ENCODE results near the gene NHEJ1.

NHEJ1 gene

DNA sequence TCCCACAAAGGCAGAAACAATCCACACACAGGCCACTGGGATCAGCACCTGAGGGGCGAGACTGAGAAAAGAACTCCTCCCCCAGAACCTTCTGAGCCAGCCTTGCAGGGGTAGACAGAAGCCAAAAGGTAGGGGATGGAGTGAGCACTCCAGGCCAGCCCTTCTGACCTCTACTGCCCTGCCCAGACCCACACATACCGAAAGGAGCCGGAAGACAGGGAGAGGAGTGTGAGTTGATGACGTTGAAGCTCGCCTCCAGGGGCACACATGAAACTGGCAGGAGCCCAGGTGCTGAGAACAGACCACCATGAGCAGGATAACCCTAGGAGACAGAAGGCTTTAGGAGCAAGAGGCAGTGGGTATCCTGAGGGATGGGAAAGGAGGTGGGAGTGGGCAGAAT lies 7.4 kb upstream of the NHEJ1 start:
- DNase-seq (ENCODE audit: low read depth): no peak

DNA sequence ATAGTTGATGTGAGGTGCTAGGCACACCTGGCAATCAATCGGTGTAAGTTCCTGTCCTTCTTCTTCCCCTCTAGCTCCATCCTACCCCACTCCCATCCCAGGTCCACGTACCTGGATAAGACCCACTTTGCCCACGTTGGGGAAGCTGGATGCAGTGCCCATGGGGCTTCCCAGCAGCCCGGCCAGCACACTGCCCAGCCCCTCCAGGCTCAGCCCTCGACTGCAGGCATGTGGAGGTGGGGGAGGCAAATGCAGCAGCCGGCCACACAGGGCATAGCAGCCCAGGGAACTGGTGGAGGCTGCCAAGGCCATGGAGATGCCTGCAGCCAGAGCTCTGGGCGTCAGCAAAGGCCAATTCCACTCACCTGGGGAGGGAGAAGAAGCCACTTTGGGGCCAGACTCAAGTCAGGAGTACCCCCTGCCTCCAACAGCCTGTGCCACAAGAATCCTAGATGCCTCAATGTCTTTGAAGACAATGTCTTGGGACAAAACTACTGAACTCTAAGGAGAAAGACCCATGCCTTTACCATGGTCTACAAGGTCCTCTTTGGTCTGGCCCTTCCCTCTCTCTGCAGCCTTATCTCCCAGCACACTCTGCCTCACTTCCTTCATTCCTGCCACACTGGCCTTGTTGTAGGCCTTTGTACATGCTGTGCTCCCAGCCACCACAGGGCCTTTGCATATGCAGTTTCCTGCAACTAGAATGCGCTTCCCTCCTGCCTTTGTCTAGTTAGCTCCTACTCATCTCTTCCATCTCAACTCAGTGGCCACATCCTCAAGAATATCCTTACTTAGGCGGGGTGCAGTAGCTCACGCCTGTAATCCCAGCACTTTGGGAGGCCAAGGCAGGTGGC lies 4.7 kb upstream of the NHEJ1 start:
- no peak for DNase-seq (ENCODE audit: low read depth)

DNA sequence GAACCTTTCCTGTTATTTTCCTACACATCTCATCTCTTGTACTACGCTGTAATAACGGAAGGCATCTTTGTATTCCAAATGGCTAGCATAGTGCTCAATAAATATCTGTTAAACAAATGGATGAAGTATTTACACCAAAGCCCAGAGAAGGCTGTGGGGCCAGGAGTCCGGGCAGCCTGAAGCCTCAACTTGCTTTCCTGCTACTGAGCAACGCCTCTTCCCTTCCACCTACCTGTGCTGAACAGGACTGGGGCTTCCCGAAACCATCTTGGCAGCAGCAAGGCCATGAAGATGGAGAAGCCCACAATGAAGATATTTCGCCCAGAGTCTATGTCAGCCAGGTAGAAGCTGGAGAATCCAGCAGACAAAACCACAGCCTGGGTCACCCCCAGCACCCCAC lies 2.5 kb upstream of the NHEJ1 start:
- no peak for DNase-seq (ENCODE audit: low read depth)

DNA sequence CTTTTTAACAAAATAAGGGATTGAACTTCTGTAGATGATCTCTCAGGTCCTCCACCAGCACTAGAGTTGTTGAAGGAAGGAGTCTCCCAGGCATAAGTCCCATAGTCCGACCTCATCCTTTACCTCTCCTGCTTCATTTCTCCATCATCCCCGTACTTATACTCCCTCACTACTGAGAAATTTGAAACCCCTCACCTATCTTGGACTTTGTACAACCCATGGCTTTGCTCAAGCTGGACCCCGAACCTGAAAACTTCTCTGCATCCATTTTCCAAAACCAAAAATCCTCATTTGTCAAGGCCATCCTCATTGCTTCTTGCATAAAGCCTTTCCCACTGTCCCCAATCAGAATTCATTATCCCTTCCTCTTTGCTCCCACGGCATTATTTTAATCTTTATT lies 482 bp upstream of the NHEJ1 start:
- DNase-seq (ENCODE audit: low read depth): no peak

DNA sequence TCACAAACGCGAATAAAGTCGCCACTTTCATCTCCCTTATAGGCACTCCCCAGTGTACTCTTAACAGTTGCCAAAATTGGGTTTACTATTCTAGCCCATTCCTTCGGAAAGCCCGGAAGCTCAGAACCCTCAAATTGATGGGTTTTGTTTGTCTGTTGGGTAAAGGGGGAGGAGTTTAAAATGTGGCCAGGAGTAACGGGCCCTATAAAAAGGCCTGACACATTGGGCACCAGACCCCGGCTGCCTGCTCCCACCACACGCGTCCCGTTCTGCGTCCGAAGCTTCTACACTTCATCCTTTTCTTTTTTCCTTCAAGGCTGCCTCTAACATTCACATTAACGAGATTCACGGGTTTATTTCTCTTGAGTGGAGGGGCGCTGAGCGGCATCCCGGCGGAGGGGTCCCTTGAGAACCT lies 837 bp downstream of the NHEJ1 start:
- no peak for DNase-seq (ENCODE audit: low read depth)

DNA sequence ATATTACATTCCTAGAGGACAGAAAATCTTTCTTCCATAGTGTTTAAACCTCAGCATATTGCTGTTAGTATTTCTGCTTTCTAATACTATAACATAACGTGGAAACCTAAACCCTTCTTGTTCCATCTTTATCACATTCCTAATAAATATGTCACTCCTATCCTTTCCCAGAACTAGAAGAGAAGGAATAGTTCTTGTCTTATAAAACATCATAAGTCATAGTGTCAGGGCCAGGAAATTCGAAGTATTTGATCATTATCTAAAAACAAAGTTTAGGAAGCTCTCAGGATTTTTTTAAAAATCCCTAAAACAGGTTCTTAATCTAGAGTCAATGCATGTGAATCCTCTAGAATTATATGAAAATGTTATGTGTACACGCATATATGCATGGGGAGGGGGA lies 2.0 kb downstream of the NHEJ1 start:
- no peak for DNase-seq (ENCODE audit: low read depth)

- no peak for DNase-seq (ENCODE audit: low read depth)
Observed at GRCh38 chr2:219158025-219158424, 2.6 kb downstream of the NHEJ1 start.

DNA sequence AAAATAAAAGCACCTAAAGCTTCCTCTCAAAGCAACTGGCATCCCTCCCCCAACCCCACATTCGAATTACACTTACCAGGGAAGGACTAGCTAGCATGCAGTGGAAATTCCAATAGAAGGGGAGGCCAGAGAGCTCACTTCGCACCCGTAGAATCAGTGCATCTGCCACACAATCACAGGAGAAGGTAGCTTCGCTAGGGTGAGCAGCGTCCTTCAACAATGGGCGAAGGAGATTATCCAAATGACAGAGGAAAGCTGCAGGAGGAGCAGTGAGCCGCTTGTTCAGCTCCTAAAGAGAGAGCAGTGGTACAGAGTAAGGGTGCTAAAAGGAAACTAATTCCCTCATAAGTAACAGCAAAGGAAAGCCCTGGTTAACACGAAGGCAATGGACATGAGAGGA lies 3.2 kb downstream of the NHEJ1 start:
- no peak for DNase-seq (ENCODE audit: low read depth)

GRCh38 chr2:219155054-219155644 lies 5.5 kb downstream of the NHEJ1 start:
- DNase-seq (ENCODE audit: low read depth): peak; percentile 21

- no peak for DNase-seq (ENCODE audit: low read depth)
Observed at GRCh38 chr2:219149667-219150066, 10.9 kb downstream of the NHEJ1 start.

DNA sequence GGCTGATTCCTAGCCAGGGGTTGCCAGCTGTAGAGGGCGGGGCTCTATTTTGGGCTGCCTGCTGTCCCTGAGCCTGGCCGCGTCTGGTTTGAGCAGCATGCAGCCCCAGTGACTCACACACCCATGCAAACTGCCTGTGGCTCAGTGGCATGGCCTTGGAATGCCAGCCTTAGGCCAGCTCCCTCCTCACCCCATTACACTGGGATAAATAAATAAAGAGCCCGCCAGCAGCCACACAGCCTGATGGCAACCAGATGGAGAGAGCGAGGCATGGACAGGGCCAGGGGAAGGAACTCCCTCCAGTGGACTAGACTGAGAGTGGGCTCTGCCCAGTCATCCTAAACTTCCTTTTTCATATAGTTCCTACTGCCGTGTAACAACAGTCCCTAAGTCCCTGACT lies 18.3 kb downstream of the NHEJ1 start:
- no peak for DNase-seq (ENCODE audit: low read depth)

DNA sequence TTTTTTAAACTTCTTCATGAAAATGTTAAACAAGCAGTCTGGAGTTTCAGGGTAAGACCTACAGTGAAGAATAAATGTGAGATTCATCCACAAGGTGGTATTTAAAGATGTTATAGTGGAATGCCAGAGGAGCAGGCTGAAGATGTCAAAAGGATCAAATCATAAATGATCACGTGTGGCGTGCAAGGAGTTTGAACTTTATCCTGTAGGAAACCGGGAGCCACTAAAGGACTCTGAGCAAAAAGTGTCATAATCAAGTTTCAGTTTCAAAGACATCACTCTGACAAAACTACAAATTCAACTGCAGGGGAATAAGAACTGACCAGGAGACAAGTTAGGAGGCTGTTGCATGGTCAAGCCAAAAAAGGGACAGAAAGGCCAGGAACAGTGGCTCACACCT lies 19.9 kb downstream of the NHEJ1 start:
- no peak for DNase-seq (ENCODE audit: low read depth)

GRCh38 chr2:219133976-219134375 lies 26.6 kb downstream of the NHEJ1 start:
- DNase-seq (ENCODE audit: low read depth): no peak

DNA sequence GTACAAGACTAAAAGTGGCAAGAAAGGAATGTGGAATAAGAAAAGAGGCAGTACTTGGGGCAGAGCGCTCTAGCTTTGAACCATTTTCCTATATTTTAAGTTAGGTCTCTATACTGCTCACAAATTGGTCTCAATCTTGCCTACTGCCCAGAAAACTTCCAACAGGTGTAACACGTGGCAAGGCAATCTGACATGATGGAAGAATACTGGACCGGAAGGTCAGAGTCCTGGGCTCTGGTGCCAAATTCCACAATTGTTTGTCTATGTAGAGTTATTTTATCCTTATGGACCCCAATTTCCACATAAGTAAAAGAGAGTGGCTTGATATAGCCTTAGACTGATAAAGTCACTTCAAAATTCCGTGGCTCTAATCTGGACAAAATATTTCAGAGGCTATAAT lies 28.9 kb downstream of the NHEJ1 start:
- no peak for DNase-seq (ENCODE audit: low read depth)

DNA sequence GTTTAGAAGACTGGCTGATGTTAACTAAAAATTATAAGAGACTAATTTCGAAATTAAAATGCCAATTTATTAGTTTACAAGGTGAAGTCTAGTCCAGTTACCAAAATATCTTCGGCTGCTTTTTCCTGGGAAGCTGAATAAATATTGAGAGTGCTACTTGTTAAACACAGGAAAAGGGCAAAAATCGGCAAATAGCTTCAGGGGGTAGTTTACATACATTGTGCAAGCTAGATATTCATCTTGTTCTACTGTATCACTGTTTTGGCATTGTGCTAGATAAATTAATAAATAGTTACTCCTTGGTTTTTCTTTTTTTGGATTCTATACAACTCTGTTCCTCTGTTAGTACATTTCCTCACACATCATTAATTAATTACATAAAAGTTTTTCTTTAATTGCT lies 29.3 kb downstream of the NHEJ1 start:
- no peak for DNase-seq (ENCODE audit: low read depth)

- no peak for DNase-seq (ENCODE audit: low read depth)
Observed at GRCh38 chr2:219129589-219129988, 31.0 kb downstream of the NHEJ1 start.

DNA sequence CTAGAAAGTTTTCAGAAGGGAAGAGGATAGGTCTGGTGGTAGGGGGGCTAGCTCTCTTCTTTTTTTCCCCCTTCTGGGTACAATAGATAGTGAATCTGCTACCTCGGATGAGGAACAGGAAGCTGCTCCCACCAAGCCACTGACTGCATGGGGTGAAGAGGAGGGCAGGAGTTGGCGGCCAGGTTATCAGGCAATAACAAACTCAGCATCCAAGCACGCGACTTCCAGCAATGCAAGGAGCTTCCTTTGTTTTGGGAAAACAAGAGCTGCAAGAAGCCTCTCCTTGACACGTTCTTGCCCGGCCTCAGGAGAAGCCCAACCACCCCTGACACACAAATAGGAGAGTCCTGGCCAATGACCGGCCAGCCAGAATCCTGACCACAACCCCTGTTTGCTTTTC lies 32.2 kb downstream of the NHEJ1 start:
- DNase-seq (ENCODE audit: low read depth): no peak

- no peak for DNase-seq (ENCODE audit: low read depth)
Observed at GRCh38 chr2:219127037-219127635, 33.5 kb downstream of the NHEJ1 start.

DNA sequence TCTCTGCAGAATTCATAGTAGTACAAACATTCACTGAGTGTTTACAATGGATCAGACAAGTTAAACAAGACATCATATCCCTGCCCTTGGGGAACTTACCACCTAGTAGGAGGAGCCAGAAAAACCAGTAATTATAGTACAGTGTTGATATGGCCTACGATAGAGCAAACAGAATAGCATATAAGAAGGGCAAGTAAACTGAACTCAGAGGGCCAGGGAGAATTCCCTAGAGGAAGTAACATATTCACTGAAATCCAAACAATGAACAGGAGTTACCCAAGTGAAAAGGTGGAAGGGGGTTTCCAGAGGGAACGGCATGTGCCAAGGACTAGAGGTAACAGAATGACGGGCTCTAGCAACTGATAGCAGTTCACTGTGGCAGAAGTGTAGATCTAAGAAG lies 34.1 kb downstream of the NHEJ1 start:
- no peak for DNase-seq (ENCODE audit: low read depth)

- DNase-seq (ENCODE audit: low read depth): no peak
Observed at GRCh38 chr2:219125886-219126270, 34.7 kb downstream of the NHEJ1 start.

- no peak for DNase-seq (ENCODE audit: low read depth)
Observed at GRCh38 chr2:219125225-219125885, 35.3 kb downstream of the NHEJ1 start.

DNA sequence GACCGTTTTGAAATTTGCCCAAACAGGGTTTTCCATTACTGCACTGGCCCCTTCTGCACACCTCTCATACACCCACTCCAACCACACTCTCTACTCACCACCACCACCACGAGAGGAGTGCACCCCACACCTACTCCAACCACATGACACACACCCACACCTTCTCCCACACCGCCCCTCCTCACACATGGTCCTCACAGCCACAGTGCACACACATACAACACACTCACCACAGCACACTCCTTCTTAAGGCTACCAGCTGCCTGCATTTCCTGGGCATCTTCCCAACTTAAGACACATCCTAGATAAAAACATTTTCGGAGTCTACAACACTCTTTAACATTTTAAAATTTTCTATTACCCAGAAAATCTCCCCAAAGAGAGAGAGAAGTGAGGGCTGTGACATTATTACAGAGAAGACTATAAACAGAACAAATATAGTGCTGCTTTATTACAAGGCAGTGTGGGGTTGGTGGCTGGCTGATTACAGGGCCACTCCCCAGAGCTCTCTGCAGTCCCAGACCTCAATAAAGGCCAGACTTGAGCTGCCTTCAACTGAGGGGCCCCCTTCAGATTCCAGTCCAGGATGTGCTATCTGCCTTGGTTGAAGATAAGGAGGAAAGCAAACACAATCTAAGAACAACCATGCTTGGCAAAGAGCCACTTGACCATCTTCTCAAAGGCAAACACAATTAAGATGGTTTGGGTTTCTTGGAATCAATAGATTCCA lies 36.1 kb downstream of the NHEJ1 start:
- DNase-seq (ENCODE audit: low read depth): peak; percentile 9

Data from stimulated activated CD4-positive, alpha-beta T cell treated with anti-CD3 and anti-CD28 coated beads, Interleukin-2, amount 100 ng/mL, for 4 hours (primary cell).